ENCODE results near the gene SMCR8.

DNA sequence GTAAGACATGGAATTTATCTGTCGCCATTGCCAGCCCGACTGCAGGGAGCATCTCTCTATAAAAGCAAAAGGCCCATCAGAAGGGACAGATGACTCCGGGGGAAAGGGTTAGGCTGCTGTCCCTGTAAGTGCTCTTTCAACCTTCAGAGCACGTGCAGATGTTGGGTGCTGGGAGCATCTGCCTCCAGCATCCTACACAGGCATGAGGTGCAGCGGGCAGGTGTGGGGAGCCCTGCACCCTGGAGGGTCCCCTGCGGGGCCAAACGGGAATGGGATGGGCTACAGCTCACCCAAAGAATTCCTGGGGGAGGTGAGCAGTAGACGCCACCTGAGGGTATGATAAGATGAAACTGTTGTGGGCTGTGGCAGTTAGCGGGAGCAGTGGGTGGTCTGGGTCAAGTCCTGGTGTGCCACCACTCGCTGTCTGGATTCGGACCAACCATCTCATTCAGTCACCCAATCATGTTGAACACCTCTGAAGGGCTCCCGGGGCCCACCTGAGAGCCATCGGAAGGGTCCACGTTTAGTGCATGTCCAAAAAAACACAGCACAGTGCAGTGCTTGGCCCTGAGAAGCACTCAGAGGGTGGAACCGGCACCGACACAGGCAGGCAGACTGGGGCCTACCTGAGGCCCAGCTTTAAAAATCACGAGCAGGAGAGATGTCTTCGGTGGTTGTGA lies 3.8 kb downstream of the SMCR8 start:
- TF ChIP-seq POLR2A (IDR thresholded peaks at IDR 0.05) = no peak
- TF ChIP-seq CTCF (IDR thresholded peaks at IDR 0.05) = no peak
